Measurements from ENCODE around the gene NUDT16L1.

NUDT16L1 gene

GRCh38 chr16:4700997-4701743, 7.8 kb downstream of the NUDT16L1 start:
- peak in 1 of 2 experiments; percentile 84 for DNase-seq (ENCODE audit: low read depth in 1 of 2, low spot score in 1 of 2)
- Histone ChIP-seq H3K27me3 (ENCODE audit: insufficient read depth, poor library complexity, severe bottlenecking) (no peaks in the 10 kb centered on the region), H3K27ac (replicated peaks) (peak overlapping the region; percentile 53), H3K4me3 (replicated peaks; ENCODE audit: insufficient read depth, low read length) (no peak overlapping the region)
- TF ChIP-seq SPI1 (IDR thresholded peaks at IDR 0.05; ENCODE audit: borderline replicate concordance, low read depth) (peak; percentile 10; the same call in 1 of the 2 replicates), GABPA (IDR thresholded peaks at IDR 0.05; ENCODE audit: low read depth) (no peak), REST (IDR thresholded peaks at IDR 0.05; ENCODE audit: insufficient replicate concordance, low read depth) (no peak), CTCF (IDR thresholded peaks at IDR 0.05; ENCODE audit: insufficient read depth, low read length) (no peak), POLR2AphosphoS5 (IDR thresholded peaks at IDR 0.05; ENCODE audit: low read depth) (no peak)

GRCh38 chr16:4701791-4702465, 8.6 kb downstream of the NUDT16L1 start:
- DNase-seq (ENCODE audit: low read depth in 1 of 2, low spot score in 1 of 2): no peak
- no peak overlapping the region for H3K4me3 ChIP-seq (replicated peaks; ENCODE audit: insufficient read depth, low read length)
- TF ChIP-seq POLR2AphosphoS5 (IDR thresholded peaks at IDR 0.05; ENCODE audit: low read depth) (no peak), GABPA (IDR thresholded peaks at IDR 0.05; ENCODE audit: low read depth) (no peak)
- H3K27me3 ChIP-seq (ENCODE audit: insufficient read depth, poor library complexity, severe bottlenecking): no peaks in the 10 kb centered on the region
- H3K27ac ChIP-seq (replicated peaks): peak overlapping the region; percentile 53

- no peak for TF ChIP-seq POLR2AphosphoS5 (IDR thresholded peaks at IDR 0.05; ENCODE audit: low read depth)
- no peak for TF ChIP-seq CTCF (IDR thresholded peaks at IDR 0.05; ENCODE audit: insufficient read depth, low read length)
- no peak for TF ChIP-seq GABPA (IDR thresholded peaks at IDR 0.05; ENCODE audit: low read depth)
- no peak for TF ChIP-seq REST (IDR thresholded peaks at IDR 0.05; ENCODE audit: insufficient replicate concordance, low read depth)
- no peak for TF ChIP-seq SPI1 (IDR thresholded peaks at IDR 0.05; ENCODE audit: borderline replicate concordance, low read depth)
- Histone ChIP-seq H3K4me3 (replicated peaks; ENCODE audit: insufficient read depth, low read length) (no peak overlapping the region), H3K27me3 (ENCODE audit: insufficient read depth, poor library complexity, severe bottlenecking) (no peaks in the 10 kb centered on the region), H3K27ac (replicated peaks) (no peak overlapping the region)
- DNase-seq (ENCODE audit: low read depth in 1 of 2, low spot score in 1 of 2): no peak
Observed at GRCh38 chr16:4702466-4702808, 9.1 kb downstream of the NUDT16L1 start.

- DNase-seq (ENCODE audit: low read depth in 1 of 2, low spot score in 1 of 2): no peak
- Histone ChIP-seq H3K27me3 (ENCODE audit: insufficient read depth, poor library complexity, severe bottlenecking) (no peaks in the 10 kb centered on the region), H3K4me3 (replicated peaks; ENCODE audit: insufficient read depth, low read length) (no peak overlapping the region), H3K27ac (replicated peaks) (no peak overlapping the region)
- TF ChIP-seq REST (IDR thresholded peaks at IDR 0.05; ENCODE audit: insufficient replicate concordance, low read depth): no peak
- TF ChIP-seq CTCF (IDR thresholded peaks at IDR 0.05; ENCODE audit: insufficient read depth, low read length): no peak
- TF ChIP-seq GABPA (IDR thresholded peaks at IDR 0.05; ENCODE audit: low read depth): no peak
- TF ChIP-seq SPI1 (IDR thresholded peaks at IDR 0.05; ENCODE audit: borderline replicate concordance, low read depth): no peak
- TF ChIP-seq POLR2AphosphoS5 (IDR thresholded peaks at IDR 0.05; ENCODE audit: low read depth): no peak
Observed at GRCh38 chr16:4703906-4704305, 10.5 kb downstream of the NUDT16L1 start.
